Neutrophil (primary cell): Measurements from ENCODE around the gene RRP12.
"Not testable (repeated sequence)": the region's sequence is repeated elsewhere in the genome, so short reads cannot be mapped to it uniquely, and the experiment has no call there.

Source experiments
- H3K27ac ChIP-seq: fragments of 200-600 bp; sonication (generic); 2 replicates; pipeline ENCODE4 v1.5.1; 2016; ENCODE audit warnings: mild to moderate bottlenecking, moderate library complexity
- H3K27me3 ChIP-seq: fragments of 200-600 bp; sonication (generic); 2 replicates; pipeline ENCODE4 v1.6.0; 2016; ENCODE audit warnings: mild to moderate bottlenecking
- H3K36me3 ChIP-seq: fragments of 200-600 bp; sonication (generic); 2 replicates; pipeline ENCODE4 v1.5.1; 2017
- H3K4me1 ChIP-seq, 2 experiments: fragments of 200-600 bp in 1 of 2; sonication (generic) in 1 of 2; 1 replicate in 1 of 2; 2 replicates in 1 of 2; pipeline versions ENCODE4 v1.5.1 to v1.6.1; 2013 to 2016; ENCODE audit warnings: low read depth in 1 of 2, low read length in 1 of 2, mild to moderate bottlenecking in 1 of 2, moderate library complexity in 1 of 2; ENCODE audit not compliant: control insufficient read depth in 1 of 2, insufficient read depth in 1 of 2
- H3K4me3 ChIP-seq, 2 experiments: fragments of 200-600 bp in 1 of 2; sonication (generic) in 1 of 2; 1 replicate in 1 of 2; 2 replicates in 1 of 2; pipeline ENCODE4 v1.5.1; 2013 to 2016; ENCODE audit warnings: low read depth in 1 of 2, low read length in 1 of 2, mild to moderate bottlenecking in 1 of 2, moderate library complexity in 1 of 2
- H3K9me3 ChIP-seq: fragments of 200-600 bp; sonication (generic); 2 replicates; pipeline ENCODE4 v1.5.1; 2016
- CTCF ChIP-seq: fragments of 200-600 bp; sonication (generic); IDR thresholded peaks from 2 replicates; pipeline ENCODE4 v1.5.1; 2016; ENCODE audit warnings: antibody characterized with exemption

RRP12 gene

GRCh38 chr10:97355571-97355975 is 45.6 kb downstream of the RRP12 start:
- Histone ChIP-seq H3K36me3 (peaks cover 40% of the 10 kb centered on the region), H3K27ac (peak overlapping the region; percentile 100), H3K27me3 (no peaks in the 10 kb centered on the region), H3K4me3 (peak overlapping the region; percentile 40 to 48), H3K4me1 (peaks cover 98 to 99% of the 10 kb centered on the region in 2 experiments), H3K9me3 (no peaks in the 10 kb centered on the region)
- TF ChIP-seq CTCF = peak; percentile 52

GRCh38 chr10:97353945-97354344 is 47.2 kb downstream of the RRP12 start:
- TF ChIP-seq CTCF = peak; percentile 51
- H3K4me1 ChIP-seq = peaks cover 90 to 91% of the 10 kb centered on the region in 2 experiments
- H3K27me3 ChIP-seq = no peaks in the 10 kb centered on the region
- H3K36me3 ChIP-seq = peaks cover 37% of the 10 kb centered on the region
- peak overlapping the region; percentile 38 to 48 for H3K4me3 ChIP-seq
- peak overlapping the region; percentile 100 for H3K27ac ChIP-seq
- H3K9me3 ChIP-seq = no peaks in the 10 kb centered on the region

GRCh38 chr10:97349752-97350513 is 51.2 kb downstream of the RRP12 start:
- H3K27ac ChIP-seq = peak overlapping the region; percentile 100
- no peaks in the 10 kb centered on the region for H3K9me3 ChIP-seq
- no peak for TF ChIP-seq CTCF
- H3K4me3 ChIP-seq = no peak overlapping the region
- H3K27me3 ChIP-seq = no peaks in the 10 kb centered on the region
- peaks cover 59 to 67% of the 10 kb centered on the region in 2 experiments for H3K4me1 ChIP-seq
- peaks cover 10% of the 10 kb centered on the region for H3K36me3 ChIP-seq

- H3K4me3 ChIP-seq = no peak overlapping the region
- H3K27me3 ChIP-seq = no peaks in the 10 kb centered on the region
- H3K4me1 ChIP-seq = peaks cover 54 to 62% of the 10 kb centered on the region in 2 experiments
- no peaks in the 10 kb centered on the region for H3K9me3 ChIP-seq
- H3K36me3 ChIP-seq = peaks cover 10% of the 10 kb centered on the region
- TF ChIP-seq CTCF = no peak
- H3K27ac ChIP-seq = peak overlapping the region; percentile 48
These were observed 53.8 kb downstream of the RRP12 start for GRCh38 chr10:97347317-97347716.

- Histone ChIP-seq H3K4me1 (peaks cover 31 to 36% of the 10 kb centered on the region in 2 experiments), H3K27ac (peak overlapping the region; percentile 69)
- not testable (repeated sequence) for H3K9me3 ChIP-seq, H3K4me3 ChIP-seq, H3K36me3 ChIP-seq, H3K27me3 ChIP-seq
These were observed 57.5 kb downstream of the RRP12 start for GRCh38 chr10:97343664-97344063.

GRCh38 chr10:97341416-97341815 is 59.7 kb downstream of the RRP12 start:
- H3K36me3 ChIP-seq = no peaks in the 10 kb centered on the region
- H3K4me1 ChIP-seq = peaks cover 36 to 42% of the 10 kb centered on the region in 2 experiments
- TF ChIP-seq CTCF = no peak
- H3K9me3 ChIP-seq = no peaks in the 10 kb centered on the region
- H3K4me3 ChIP-seq = no peak overlapping the region
- no peak overlapping the region for H3K27ac ChIP-seq
- no peaks in the 10 kb centered on the region for H3K27me3 ChIP-seq
